ENCODE measurements around the gene INPPL1.

DNA sequence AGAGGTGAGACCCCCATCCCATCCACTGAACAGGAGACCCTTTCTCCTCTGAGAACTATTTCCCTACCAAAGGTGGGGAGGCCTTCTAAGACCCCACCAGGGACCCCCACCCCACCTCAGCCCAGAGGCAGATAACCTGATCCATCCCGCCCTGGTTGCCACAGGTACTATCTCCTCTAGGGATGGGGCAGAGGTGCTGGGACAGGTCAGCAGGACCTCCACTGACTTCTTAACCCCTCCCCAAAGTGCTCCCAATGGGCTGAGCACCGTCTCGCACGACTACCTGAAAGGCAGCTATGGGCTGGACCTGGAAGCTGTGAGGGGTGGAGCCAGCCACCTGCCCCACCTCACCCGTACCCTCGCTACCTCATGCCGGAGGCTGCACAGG is 4.3 kb downstream of the INPPL1 start:
- TF ChIP-seq CTCF (IDR thresholded peaks at IDR 0.05; ENCODE audit: borderline replicate concordance, extremely low read depth, low read length, poor library complexity, severe bottlenecking): no peak
- TF ChIP-seq EZH2 (IDR thresholded peaks at IDR 0.05; ENCODE audit: borderline replicate concordance, low read depth, low read length, severe bottlenecking): no peak
